ENCODE data around the gene SH3BGRL3. TPM values are rescaled to one million over a fixed set of nuclear protein-coding genes. Genes with fewer than 3 reads are reported as not detected.
A peak's percentile ranks its signal among the peaks of the same experiment; 100 is the strongest.

The SH3BGRL3 gene
- total and polyA plus RNA-seq, 8 donors = 90.4 to 347 (median 110) TPM

DNA sequence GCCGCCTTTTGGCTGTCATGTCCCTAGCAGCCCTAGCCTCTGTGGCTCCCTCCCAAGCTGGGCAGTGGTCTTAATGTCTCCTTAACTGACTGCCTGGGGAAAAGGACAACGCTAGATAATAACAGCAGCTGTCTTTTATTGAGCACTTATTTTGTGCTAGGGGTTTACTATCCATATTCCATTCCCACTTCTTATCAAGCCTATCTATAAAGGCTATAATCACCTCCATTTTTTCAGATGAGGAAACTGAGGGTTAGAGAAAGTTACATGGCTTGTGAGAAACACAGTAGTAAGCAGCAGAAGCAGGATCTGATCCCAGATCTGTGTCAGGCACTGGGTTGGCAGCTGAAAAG is 6.2 kb downstream of the SH3BGRL3 start:
- Histone ChIP-seq H3K4me3 (no peak overlapping the region), H3K27ac (peak overlapping the region in 1 of 2 donors; percentile 98), H3K27me3 (no peaks in the 10 kb centered on the region), H3K36me3 (peaks cover 0 to 33% of the 10 kb centered on the region in 2 donors), H3K9me3 (no peaks in the 10 kb centered on the region), H3K4me1 (peaks cover 12 to 100% of the 10 kb centered on the region in 2 donors)
- TF ChIP-seq, protein P1, sequence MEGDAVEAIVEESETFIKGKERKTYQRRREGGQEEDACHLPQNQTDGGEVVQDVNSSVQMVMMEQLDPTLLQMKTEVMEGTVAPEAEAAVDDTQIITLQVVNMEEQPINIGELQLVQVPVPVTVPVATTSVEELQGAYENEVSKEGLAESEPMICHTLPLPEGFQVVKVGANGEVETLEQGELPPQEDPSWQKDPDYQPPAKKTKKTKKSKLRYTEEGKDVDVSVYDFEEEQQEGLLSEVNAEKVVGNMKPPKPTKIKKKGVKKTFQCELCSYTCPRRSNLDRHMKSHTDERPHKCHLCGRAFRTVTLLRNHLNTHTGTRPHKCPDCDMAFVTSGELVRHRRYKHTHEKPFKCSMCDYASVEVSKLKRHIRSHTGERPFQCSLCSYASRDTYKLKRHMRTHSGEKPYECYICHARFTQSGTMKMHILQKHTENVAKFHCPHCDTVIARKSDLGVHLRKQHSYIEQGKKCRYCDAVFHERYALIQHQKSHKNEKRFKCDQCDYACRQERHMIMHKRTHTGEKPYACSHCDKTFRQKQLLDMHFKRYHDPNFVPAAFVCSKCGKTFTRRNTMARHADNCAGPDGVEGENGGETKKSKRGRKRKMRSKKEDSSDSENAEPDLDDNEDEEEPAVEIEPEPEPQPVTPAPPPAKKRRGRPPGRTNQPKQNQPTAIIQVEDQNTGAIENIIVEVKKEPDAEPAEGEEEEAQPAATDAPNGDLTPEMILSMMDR (IDR thresholded peaks at IDR 0.05) = no peak
- intact Hi-C loops (cut with DNase I) = no loop called here
- no peak for DNase-seq
- ATAC-seq = no peak

- H3K9me3 ChIP-seq = no peaks in the 10 kb centered on the region
- DNase-seq (no peak), ATAC-seq (peak; percentile 3)
- H3K36me3 ChIP-seq = peaks cover 0 to 22% of the 10 kb centered on the region in 2 donors
- no peak overlapping the region for H3K4me3 ChIP-seq
- no peaks in the 10 kb centered on the region for H3K27me3 ChIP-seq
- TF ChIP-seq, protein P1 (IDR thresholded peaks at IDR 0.05) = no peak
- H3K4me1 ChIP-seq = peaks cover 6 to 100% of the 10 kb centered on the region in 2 donors
- intact Hi-C loops (cut with DNase I) = no loop called here
- H3K27ac ChIP-seq = peak overlapping the region in 1 of 2 donors; percentile 98
Measured at GRCh38 chr1:26287033-26287711, 7.3 kb downstream of the SH3BGRL3 start.

GRCh38 chr1:26287811-26288210 is 7.9 kb downstream of the SH3BGRL3 start:
- TF ChIP-seq, protein P1 (IDR thresholded peaks at IDR 0.05) = no peak
- peaks cover 0 to 16% of the 10 kb centered on the region in 2 donors for H3K36me3 ChIP-seq
- peak overlapping the region; percentile 67 to 98 for H3K27ac ChIP-seq
- DNase-seq (no peak), ATAC-seq (no peak)
- intact Hi-C loops (cut with DNase I) = no loop called here
- peaks cover 6 to 100% of the 10 kb centered on the region in 2 donors for H3K4me1 ChIP-seq
- H3K9me3 ChIP-seq = no peaks in the 10 kb centered on the region
- no peak overlapping the region for H3K4me3 ChIP-seq
- H3K27me3 ChIP-seq = no peaks in the 10 kb centered on the region

DNA sequence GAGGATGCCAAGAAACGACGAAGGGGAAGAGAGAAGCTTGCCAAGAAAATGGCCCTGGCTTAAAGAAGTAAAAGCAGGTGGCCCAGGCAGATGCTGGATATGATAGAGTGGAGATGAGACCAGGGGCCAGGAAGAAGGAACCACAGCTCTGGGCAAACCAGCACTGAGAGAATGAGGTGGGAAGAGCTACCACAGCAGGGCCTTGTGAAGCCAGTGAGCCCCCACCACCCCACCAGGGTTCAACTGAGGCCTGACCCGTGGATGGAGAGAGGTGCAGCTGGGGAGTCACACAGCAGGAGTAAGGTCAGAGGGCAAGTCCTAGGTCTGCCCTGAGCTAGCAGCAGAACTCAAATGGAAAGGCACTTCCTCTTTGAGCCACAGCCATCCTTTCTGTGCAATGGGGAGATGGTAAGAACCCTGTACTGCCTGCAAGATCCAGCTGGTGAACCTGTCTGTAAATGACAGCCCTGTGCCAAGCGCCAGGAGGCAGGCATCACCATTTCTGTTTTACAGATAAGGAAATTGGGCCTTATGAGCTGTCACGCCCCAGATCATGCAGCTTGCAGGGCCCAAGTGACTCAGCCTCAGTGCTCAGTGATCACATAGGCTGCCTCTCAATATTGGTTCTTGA is 8.5 kb downstream of the SH3BGRL3 start:
- intact Hi-C loops (cut with DNase I) = no loop called here
- Histone ChIP-seq H3K36me3 (peaks cover 0 to 9% of the 10 kb centered on the region in 2 donors), H3K4me1 (peaks cover 6 to 95% of the 10 kb centered on the region in 2 donors), H3K27ac (peak overlapping the region; percentile 67 to 98), H3K9me3 (no peaks in the 10 kb centered on the region), H3K4me3 (no peak overlapping the region), H3K27me3 (no peaks in the 10 kb centered on the region)
- ATAC-seq (peak; percentile 3), DNase-seq (no peak)
- TF ChIP-seq, protein P1 (IDR thresholded peaks at IDR 0.05) = no peak

Data from left lung (tissue), 10 donors.